NCI-H146 treated with DMSO at 0.1 percent for 48 hours (cell line): ENCODE measurements around the gene RHOXF1.
"Not testable (repeated sequence)": the region's sequence is repeated elsewhere in the genome, so short reads cannot be mapped to it uniquely, and the experiment has no call there.

Experiments
- DNase-seq: peaks from one replicate; lab custom pipeline; 2025; ENCODE audit not compliant: unreplicated experiment; lab: John Stamatoyannopoulos, UW

The RHOXF1 gene

GRCh38 chrX:120087289-120088017, 28.3 kb downstream of the RHOXF1 start:
- DNase-seq: no peak

GRCh38 chrX:120085553-120086185, 30.0 kb downstream of the RHOXF1 start:
- not testable (repeated sequence) for DNase-seq

- not testable (repeated sequence) for DNase-seq
Observed at GRCh38 chrX:120077590-120077989, 38.1 kb downstream of the RHOXF1 start, which contains the start of gene RHOXF2B. TSS of gene RHOXF2B (minus strand) at chrX:120077690. CDS start at chrX:120077552, 138 bp downstream.

DNA sequence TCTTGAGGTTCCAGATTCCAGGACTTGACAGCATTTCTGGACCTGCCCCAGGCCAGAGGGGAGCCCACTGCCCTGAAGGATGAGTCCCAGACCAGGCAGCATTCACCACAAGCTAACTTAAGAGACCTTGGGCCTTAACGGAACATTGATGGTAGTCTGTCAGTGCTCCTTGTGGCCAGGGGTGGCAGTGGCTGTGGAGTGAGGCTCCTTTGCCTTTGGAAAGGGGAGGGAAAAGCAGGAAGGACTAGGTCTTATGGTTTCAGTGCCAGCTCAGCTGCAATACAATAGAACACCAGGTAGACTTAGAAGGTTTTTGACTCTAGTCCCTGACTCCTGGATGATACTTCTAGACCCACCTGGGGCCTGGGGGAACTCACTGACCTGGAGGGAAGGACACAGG, 49.5 kb downstream of the RHOXF1 start:
- not testable (repeated sequence) for DNase-seq
